IMR-90 (cell line): ENCODE data around the gene KCNIP3. TPM values are rescaled to one million over a fixed set of nuclear protein-coding genes. Genes with fewer than 3 reads are reported as not detected.

Experiments used
- ATAC-seq: fragments of 200-7000 bp; cut with Tn5 transposase; 2 replicates; pipeline ENCODE4 v1.9.1; 2020; ENCODE audit warnings: low read depth, mild to moderate bottlenecking, moderate library complexity
- BruUV-seq: library from RNA; stranded (reverse); fragments of 400-500 nt; replicated peaks from 2 replicates; lab custom pipeline; 2021; lab: Mats Ljungman, UMichigan
- CTCF ChIA-PET: fragments of 300-600 bp; formaldehyde crosslinking; extraction: SDS; loops from one replicate; lab custom pipeline; 2021; ENCODE audit warnings: antibody characterized with exemption; lab: Yijun Ruan, JAX
- POLR2A ChIA-PET: fragments of 300-600 bp; sonication (Branson Sonifier 250); formaldehyde crosslinking; loops from one replicate; lab custom pipeline; 2022; ENCODE audit warnings: antibody characterized with exemption; ENCODE audit not compliant: unreplicated experiment; lab: Charles Lee
- DNase-seq: peaks from one replicate; pipeline ENCODE4 v3.0.0; 2013
- H2AFZ ChIP-seq: replicated peaks from 2 replicates; pipeline ENCODE3; 2013; ENCODE audit warnings: low read length, mild to moderate bottlenecking; ENCODE audit not compliant: poor library complexity
- H2AK5ac ChIP-seq: 2 replicates; pipeline ENCODE4 v1.6.1; 2013; ENCODE audit warnings: low read depth, low read length, inconsistent platforms
- H2AK9ac ChIP-seq: replicated peaks from 2 replicates; pipeline ENCODE3; 2013; ENCODE audit warnings: mild to moderate bottlenecking, low read depth, low read length, moderate library complexity; ENCODE audit not compliant: poor library complexity
- H2BK120ac ChIP-seq: 2 replicates; pipeline ENCODE4 v1.6.1; 2013; ENCODE audit warnings: low read depth, low read length, inconsistent platforms
- H2BK15ac ChIP-seq: 3 replicates; pipeline ENCODE4 v1.6.1; 2013; ENCODE audit warnings: low read depth, low read length, inconsistent platforms
- H2BK20ac ChIP-seq: 2 replicates; pipeline ENCODE4 v1.6.1; 2013; ENCODE audit warnings: low read depth, mild to moderate bottlenecking, inconsistent platforms, low read length, moderate library complexity
- H2BK5ac ChIP-seq: 2 replicates; pipeline ENCODE4 v1.6.1; 2013; ENCODE audit warnings: mild to moderate bottlenecking, low read depth, low read length, inconsistent platforms; ENCODE audit not compliant: poor library complexity, severe bottlenecking
- H3K14ac ChIP-seq: replicated peaks from 2 replicates; pipeline ENCODE4 v1.6.1; 2013; ENCODE audit warnings: low read depth, low read length, inconsistent platforms
- H3K18ac ChIP-seq: 2 replicates; pipeline ENCODE4 v1.6.1; 2013; ENCODE audit warnings: low read depth, low read length, control low read depth
- H3K23ac ChIP-seq: 2 replicates; pipeline ENCODE4 v1.6.1; 2013; ENCODE audit warnings: low read depth, low read length, inconsistent platforms
- H3K27ac ChIP-seq: 2 replicates; pipeline ENCODE4 v1.5.1; 2013; ENCODE audit warnings: mild to moderate bottlenecking, control low read depth, low read length; ENCODE audit not compliant: insufficient read depth
- H3K27me3 ChIP-seq: 2 replicates; pipeline ENCODE4 v1.6.1; 2013; ENCODE audit warnings: low read length; ENCODE audit not compliant: control insufficient read depth, insufficient read depth
- H3K36me3 ChIP-seq: 2 replicates; pipeline ENCODE4 v1.6.1; 2013; ENCODE audit warnings: low read length, mixed read lengths; ENCODE audit not compliant: control insufficient read depth, insufficient read depth
- H3K4ac ChIP-seq: 2 replicates; pipeline ENCODE4 v1.6.1; 2013; ENCODE audit warnings: low read depth, low read length, inconsistent platforms
- H3K4me1 ChIP-seq: 2 replicates; pipeline ENCODE4 v1.6.1; 2013; ENCODE audit warnings: low read length, mixed read lengths; ENCODE audit not compliant: control insufficient read depth, insufficient read depth
- H3K4me2 ChIP-seq: 2 replicates; pipeline ENCODE4 v1.6.1; 2013; ENCODE audit warnings: low read depth, mild to moderate bottlenecking, control low read depth, low read length, moderate library complexity
- H3K4me3 ChIP-seq: 2 replicates; pipeline ENCODE4 v1.5.1; 2013; ENCODE audit warnings: low read depth, mild to moderate bottlenecking, control low read depth, low read length, moderate library complexity; ENCODE audit not compliant: insufficient read depth
- H3K56ac ChIP-seq: 2 replicates; pipeline ENCODE4 v1.6.1; 2013; ENCODE audit warnings: low read length, inconsistent platforms; ENCODE audit not compliant: insufficient read depth; ENCODE audit errors: extremely low read depth
- H3K79me1 ChIP-seq, 2 experiments: 2 replicates each; pipeline ENCODE4 v1.6.1; 2013; ENCODE audit warnings: low read length in 2 of 2, inconsistent platforms in 1 of 2, low read depth in 1 of 2
- H3K9ac ChIP-seq: 2 replicates; pipeline ENCODE4 v1.6.1; 2013; ENCODE audit warnings: low read depth, low read length, control low read depth
- H3K9me1 ChIP-seq: 2 replicates; pipeline ENCODE4 v1.6.1; 2013; ENCODE audit warnings: low read length, inconsistent platforms; ENCODE audit not compliant: insufficient read depth
- H3K9me3 ChIP-seq: 2 replicates; pipeline ENCODE4 v1.6.1; 2013; ENCODE audit warnings: low read length; ENCODE audit not compliant: control insufficient read depth, insufficient read depth
- H4K20me1 ChIP-seq: 2 replicates; pipeline ENCODE4 v1.6.1; 2013; ENCODE audit warnings: low read length, inconsistent platforms; ENCODE audit not compliant: insufficient read depth
- H4K5ac ChIP-seq: 2 replicates; pipeline ENCODE4 v1.6.1; 2013; ENCODE audit warnings: mild to moderate bottlenecking, low read depth, low read length, control low read depth
- H4K8ac ChIP-seq, 2 experiments: 2 replicates each; pipeline ENCODE4 v1.6.1; 2013; ENCODE audit warnings: low read depth in 2 of 2, low read length in 2 of 2, control low read depth in 1 of 2, inconsistent platforms in 1 of 2
- H4K91ac ChIP-seq: 2 replicates; pipeline ENCODE4 v1.6.1; 2013; ENCODE audit warnings: low read depth, low read length, inconsistent platforms; ENCODE audit not compliant: insufficient read depth
- CTCF ChIP-seq: conservative IDR thresholded peaks from 2 replicates; pipeline ENCODE4 v1.5.1; 2012; ENCODE audit warnings: mild to moderate bottlenecking, low read depth, low read length, improper control_type of control experiment
- WGBS, 2 experiments: methylation state at CpG; one replicate each; pipeline versions ENCODE4 v1.1.5 to v1.1.7; 2013; ENCODE audit warnings: missing lambda C conversion rate in 2 of 2; ENCODE audit not compliant: insufficient read length in 1 of 2; ENCODE audit errors: extremely low coverage in 2 of 2; 5-methylcytosine and 5-hydroxymethylcytosine counted together
- dilution Hi-C: fragments of 300-500 bp; cut with HindIII; formaldehyde crosslinking; loops from one replicate; pipeline ENCODE4 v1.14.3; 2018; ENCODE audit warnings: low sequenced_read_pairs; ENCODE audit not compliant: unreplicated experiment
- in situ Hi-C: fragments of 300-500 bp; cut with MboI; formaldehyde crosslinking; loops from 3 replicates; pipeline ENCODE4 v1.14.3; 2019; ENCODE audit warnings: low sequenced_read_pairs, inconsistent platforms, mixed read lengths
- intact Hi-C: fragments of 100-400 bp; cut with micrococcal nuclease; formaldehyde crosslinking; loops from 2 replicates; pipeline ENCODE4 v1.10.0; 2022
- polyA plus RNA-seq, 3 experiments: library from polyadenylated mRNA; depleted of rRNA; stranded (reverse); fragments of >200 nt; gene quantifications; 2 replicates each; pipeline ENCODE4 v1.2.3, GENCODE V29; 2012; ENCODE audit warnings: low replicate concordance in 1 of 3
- total RNA-seq: library from RNA; depleted of rRNA; stranded (reverse); fragments of >200 nt; gene quantifications from 2 replicates; pipeline ENCODE4 v1.2.3, GENCODE V29; 2012

KCNIP3 gene
- total and polyA plus RNA-seq, 2 of the 4 experiments (the other 2 are of a cell fraction): 0.72 to 1.4 TPM

DNA sequence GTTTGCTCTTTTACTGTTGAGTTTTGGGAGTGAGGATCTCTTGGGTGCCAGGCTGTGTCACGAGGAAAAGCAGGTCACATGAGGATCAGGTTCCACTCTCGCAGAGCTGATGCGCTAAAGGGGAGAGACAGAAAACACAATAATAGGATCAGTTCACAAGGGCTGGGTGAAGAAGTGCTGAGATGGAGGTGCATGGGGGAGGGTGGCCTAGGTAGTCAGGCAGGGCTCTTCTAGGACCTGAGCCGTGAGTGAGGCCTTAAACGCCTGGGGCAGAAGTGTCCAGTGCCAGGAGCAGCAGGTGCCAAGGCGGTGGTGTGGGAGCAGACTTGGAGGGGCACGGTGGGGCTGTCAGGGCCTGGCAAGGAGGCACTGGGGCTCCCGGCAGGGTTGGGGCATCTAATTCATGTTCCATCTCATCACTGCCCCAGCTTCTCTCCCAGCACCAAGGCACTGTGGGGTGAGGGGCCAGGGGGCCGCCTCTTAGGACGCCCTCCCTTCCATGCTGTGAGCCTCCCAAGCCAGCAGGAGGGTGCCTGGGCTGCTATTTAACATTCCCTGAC lies 9.3 kb downstream of the KCNIP3 start:
- Histone ChIP-seq H3K4me1 (no peaks in the 10 kb centered on the region), H3K14ac (no peak overlapping the region), H3K27ac (no peak overlapping the region), H3K9me1 (no peaks in the 10 kb centered on the region), H2AFZ (peak overlapping the region; percentile 33), H4K5ac (no peak overlapping the region), H2BK20ac (no peak overlapping the region), H3K4me2 (no peak overlapping the region), H2BK5ac (no peak overlapping the region), H3K56ac (no peak overlapping the region), H4K8ac (no peak overlapping the region), H2BK120ac (no peak overlapping the region), H3K27me3 (peaks cover 32% of the 10 kb centered on the region), H3K9me3 (no peaks in the 10 kb centered on the region), H3K18ac (no peak overlapping the region), H3K4me3 (no peak overlapping the region), H2AK9ac (no peak overlapping the region), H3K23ac (no peak overlapping the region), H3K4ac (no peak overlapping the region), H3K9ac (no peak overlapping the region), H3K36me3 (no peaks in the 10 kb centered on the region), H2AK5ac (no peak overlapping the region), H3K79me1 (no peaks in the 10 kb centered on the region), H2BK15ac (no peak overlapping the region), H4K20me1 (no peaks in the 10 kb centered on the region), H4K91ac (no peak overlapping the region)
- intact Hi-C loops: no loop called here
- TF ChIP-seq CTCF: no peak
- no peak for ATAC-seq
- no TSS peak for BruUV-seq
- in situ Hi-C loops: no loop called here
- POLR2A ChIA-PET: interaction anchor here (0.7 kb wide), 1 partner anchor 103 kb away, joined by 3 read pairs; no protein-coding TSS in a partner anchor
- WGBS, 2 experiments: 100% methylated on average over 1 of the region's 10 CpGs; no CpG with 5 or more reads in 1 of the 2 experiments
- DNase-seq: no peak
- CTCF ChIA-PET: no interaction called here
- dilution Hi-C loops: no loop called here
